ENCODE results near the gene PTGER1. TPM values are rescaled to one million over a fixed set of nuclear protein-coding genes. Genes with fewer than 3 reads are reported as not detected.

PTGER1 gene
- total and polyA plus RNA-seq, 2 of the 8 experiments (the other 6 are each of a cell fraction or from before 2014, with no cell fraction given), result 0.20 to 0.41 TPM

DNA sequence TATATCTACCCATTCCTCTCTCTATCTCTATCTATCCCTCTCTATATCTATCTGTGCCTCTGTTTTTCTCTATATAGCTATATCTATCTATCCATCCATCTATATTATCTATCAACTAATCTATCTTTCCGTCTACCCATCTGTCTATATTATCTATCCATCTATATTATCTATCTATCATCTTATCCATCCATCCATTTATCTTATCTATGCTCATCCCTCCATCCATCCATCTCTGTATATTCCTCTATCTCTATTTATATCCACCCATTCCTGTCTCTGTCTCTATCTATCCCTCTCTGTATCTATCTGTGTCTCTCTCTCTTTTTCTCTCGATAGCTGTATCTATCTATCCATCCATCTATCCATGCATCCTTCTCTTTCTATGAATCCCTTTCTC lies 14.2 kb downstream of the PTGER1 start (continued):
- TF ChIP-seq SAP30 (IDR thresholded peaks at IDR 0.05; ENCODE audit: insufficient read depth, insufficient replicate concordance, low read length), result no peak
